Panc1 (cell line): ENCODE data around the gene BHLHA15.

ENCODE experiments used
- POLR2AphosphoS5 ChIP-seq: IDR thresholded peaks from 2 replicates; pipeline ENCODE4 v1.6.1; 2012; ENCODE audit warnings: mild to moderate bottlenecking, low read depth, low read length, moderate library complexity
- TF ChIP-seq, protein P1 (sequence below): fragments of 450-650 bp; IDR thresholded peaks from 2 replicates; pipeline ENCODE4 v1.5.1; 2017; ENCODE audit warnings: mild to moderate bottlenecking

- TF ChIP-seq, protein P1, sequence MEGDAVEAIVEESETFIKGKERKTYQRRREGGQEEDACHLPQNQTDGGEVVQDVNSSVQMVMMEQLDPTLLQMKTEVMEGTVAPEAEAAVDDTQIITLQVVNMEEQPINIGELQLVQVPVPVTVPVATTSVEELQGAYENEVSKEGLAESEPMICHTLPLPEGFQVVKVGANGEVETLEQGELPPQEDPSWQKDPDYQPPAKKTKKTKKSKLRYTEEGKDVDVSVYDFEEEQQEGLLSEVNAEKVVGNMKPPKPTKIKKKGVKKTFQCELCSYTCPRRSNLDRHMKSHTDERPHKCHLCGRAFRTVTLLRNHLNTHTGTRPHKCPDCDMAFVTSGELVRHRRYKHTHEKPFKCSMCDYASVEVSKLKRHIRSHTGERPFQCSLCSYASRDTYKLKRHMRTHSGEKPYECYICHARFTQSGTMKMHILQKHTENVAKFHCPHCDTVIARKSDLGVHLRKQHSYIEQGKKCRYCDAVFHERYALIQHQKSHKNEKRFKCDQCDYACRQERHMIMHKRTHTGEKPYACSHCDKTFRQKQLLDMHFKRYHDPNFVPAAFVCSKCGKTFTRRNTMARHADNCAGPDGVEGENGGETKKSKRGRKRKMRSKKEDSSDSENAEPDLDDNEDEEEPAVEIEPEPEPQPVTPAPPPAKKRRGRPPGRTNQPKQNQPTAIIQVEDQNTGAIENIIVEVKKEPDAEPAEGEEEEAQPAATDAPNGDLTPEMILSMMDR, result peak; percentile 93
- TF ChIP-seq POLR2AphosphoS5, result no peak
Observed at GRCh38 chr7:98168181-98168903, 42.9 kb upstream of the BHLHA15 start.
